Left lung (tissue), 10 donors: ENCODE data around the gene IL20RB. TPM values are rescaled to one million over a fixed set of nuclear protein-coding genes. Genes with fewer than 3 reads are reported as not detected.
"Not testable (repeated sequence)": the region's sequence is repeated elsewhere in the genome, so short reads cannot be mapped to it uniquely, and the experiment has no call there.

Experiments used
- ATAC-seq: fragments of 200-7000 bp; cut with Tn5 transposase; one replicate; pipeline ENCODE4 v1.9.1; 2020; ENCODE audit warnings: moderate library complexity
- DNase-seq, 4 donors: peaks; one replicate each; pipeline ENCODE4 v3.0.0-alpha.2; 2013 to 2020
- H3K27ac ChIP-seq, 2 donors: fragments of 200-600 bp; sonication (generic) in 1 of 2; one replicate each; pipeline versions ENCODE4 v1.5.0 to v1.8.0; 2020 to 2021
- H3K27me3 ChIP-seq, 2 donors: fragments of 200-600 bp; sonication (generic) in 1 of 2; one replicate each; pipeline versions ENCODE4 v1.5.0 to v1.8.0; 2020 to 2021
- H3K36me3 ChIP-seq, 2 donors: fragments of 200-600 bp; sonication (generic) in 1 of 2; one replicate each; pipeline versions ENCODE4 v1.5.0 to v1.8.0; 2020 to 2021
- H3K4me1 ChIP-seq, 2 donors: fragments of 200-600 bp; one replicate each; pipeline ENCODE4 v1.8.0; 2021
- H3K4me3 ChIP-seq, 2 donors: fragments of 200-600 bp; sonication (generic) in 1 of 2; one replicate each; pipeline versions ENCODE4 v1.5.0 to v1.8.0; 2020 to 2021; ENCODE audit warnings: mild to moderate bottlenecking in 1 of 2
- H3K9me3 ChIP-seq, 2 donors: fragments of 200-600 bp; sonication (generic) in 1 of 2; one replicate each; pipeline versions ENCODE4 v1.5.0 to v1.8.0; 2020 to 2021
- intact Hi-C, 2 donors: fragments of 100-400 bp; cut with DNase I; formaldehyde crosslinking; loops; one replicate each; pipeline versions ENCODE4 v1.11.2 to v1.14.2; 2022
- polyA plus RNA-seq, 6 donors: library from polyadenylated mRNA; unstranded; fragments of 120-200 nt; gene quantifications; one replicate each; pipeline ENCODE4 v1.2.1, GENCODE V29; 2013; ENCODE audit not compliant: insufficient read length in 6 of 6
- total RNA-seq, 2 donors: library from RNA; stranded (reverse); fragmentation: NEBNext Ultra II Directional; extraction: Animal tissue kit (Norgen Biotek cat#: 25700); gene quantifications; one replicate each; pipeline ENCODE4 v1.2.1, GENCODE V29; 2021
- TF ChIP-seq, protein P1 (sequence below), 2 donors: fragments of 200-600 bp; sonication (generic) in 1 of 2; IDR thresholded peaks; one replicate each; pipeline versions ENCODE4 v1.5.0 to v1.8.0; 2021; ENCODE audit warnings: antibody characterized with exemption in 2 of 2
- donor health status: DM: no; HTN: yes; CAD: no.
- donor health status: DM: no; HTN: no; CAD: no.

The IL20RB gene
- total and polyA plus RNA-seq, 8 donors, result 0.61 to 1.9 (median 1.0) TPM

- TF ChIP-seq, protein P1, sequence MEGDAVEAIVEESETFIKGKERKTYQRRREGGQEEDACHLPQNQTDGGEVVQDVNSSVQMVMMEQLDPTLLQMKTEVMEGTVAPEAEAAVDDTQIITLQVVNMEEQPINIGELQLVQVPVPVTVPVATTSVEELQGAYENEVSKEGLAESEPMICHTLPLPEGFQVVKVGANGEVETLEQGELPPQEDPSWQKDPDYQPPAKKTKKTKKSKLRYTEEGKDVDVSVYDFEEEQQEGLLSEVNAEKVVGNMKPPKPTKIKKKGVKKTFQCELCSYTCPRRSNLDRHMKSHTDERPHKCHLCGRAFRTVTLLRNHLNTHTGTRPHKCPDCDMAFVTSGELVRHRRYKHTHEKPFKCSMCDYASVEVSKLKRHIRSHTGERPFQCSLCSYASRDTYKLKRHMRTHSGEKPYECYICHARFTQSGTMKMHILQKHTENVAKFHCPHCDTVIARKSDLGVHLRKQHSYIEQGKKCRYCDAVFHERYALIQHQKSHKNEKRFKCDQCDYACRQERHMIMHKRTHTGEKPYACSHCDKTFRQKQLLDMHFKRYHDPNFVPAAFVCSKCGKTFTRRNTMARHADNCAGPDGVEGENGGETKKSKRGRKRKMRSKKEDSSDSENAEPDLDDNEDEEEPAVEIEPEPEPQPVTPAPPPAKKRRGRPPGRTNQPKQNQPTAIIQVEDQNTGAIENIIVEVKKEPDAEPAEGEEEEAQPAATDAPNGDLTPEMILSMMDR (IDR thresholded peaks at IDR 0.05), result no peak
- ATAC-seq (no peak), DNase-seq (no peak)
- intact Hi-C loops, result no loop called here
- H3K36me3 ChIP-seq, result no peaks in the 10 kb centered on the region
- H3K27ac ChIP-seq, result no peak overlapping the region
- no peak overlapping the region for H3K4me3 ChIP-seq
- no peaks in the 10 kb centered on the region for H3K9me3 ChIP-seq
- H3K4me1 ChIP-seq, result peaks cover 5 to 8% of the 10 kb centered on the region in 2 donors
- H3K27me3 ChIP-seq, result no peaks in the 10 kb centered on the region
Measured at GRCh38 chr3:137000039-137000438, 42.3 kb downstream of the IL20RB start.

GRCh38 chr3:137007376-137007775 lies 49.6 kb downstream of the IL20RB start:
- H3K36me3 ChIP-seq, intact Hi-C loops, H3K9me3 ChIP-seq, ATAC-seq, H3K4me1 ChIP-seq, H3K27ac ChIP-seq, H3K4me3 ChIP-seq, DNase-seq, H3K27me3 ChIP-seq: not testable (repeated sequence)

DNA sequence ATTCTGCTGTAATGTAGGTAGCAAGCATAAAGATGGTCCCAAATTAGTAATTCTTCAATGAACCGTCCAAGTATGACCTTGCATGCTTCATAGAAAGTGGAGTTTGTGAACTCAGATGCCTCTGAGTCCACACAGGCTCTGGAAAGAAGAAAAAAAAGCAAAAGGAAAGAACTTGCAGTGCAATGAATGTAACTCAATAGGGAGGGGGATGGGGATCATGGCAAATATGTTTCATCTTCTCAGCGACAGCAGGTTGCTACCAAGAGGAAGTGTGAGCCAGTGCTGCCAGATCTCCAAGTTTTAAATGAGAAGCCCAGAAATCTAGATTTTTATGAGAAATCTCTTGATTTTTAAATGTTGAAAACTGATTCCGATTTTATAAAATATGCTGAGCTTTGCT lies 50.3 kb downstream of the IL20RB start:
- Histone ChIP-seq H3K36me3 (no peaks in the 10 kb centered on the region), H3K4me1 (no peaks in the 10 kb centered on the region), H3K9me3 (no peaks in the 10 kb centered on the region), H3K27ac (no peak overlapping the region), H3K27me3 (no peaks in the 10 kb centered on the region), H3K4me3 (no peak overlapping the region)
- TF ChIP-seq, protein P1 (IDR thresholded peaks at IDR 0.05), result no peak
- ATAC-seq (no peak), DNase-seq (no peak)
- intact Hi-C loops, result no loop called here

DNA sequence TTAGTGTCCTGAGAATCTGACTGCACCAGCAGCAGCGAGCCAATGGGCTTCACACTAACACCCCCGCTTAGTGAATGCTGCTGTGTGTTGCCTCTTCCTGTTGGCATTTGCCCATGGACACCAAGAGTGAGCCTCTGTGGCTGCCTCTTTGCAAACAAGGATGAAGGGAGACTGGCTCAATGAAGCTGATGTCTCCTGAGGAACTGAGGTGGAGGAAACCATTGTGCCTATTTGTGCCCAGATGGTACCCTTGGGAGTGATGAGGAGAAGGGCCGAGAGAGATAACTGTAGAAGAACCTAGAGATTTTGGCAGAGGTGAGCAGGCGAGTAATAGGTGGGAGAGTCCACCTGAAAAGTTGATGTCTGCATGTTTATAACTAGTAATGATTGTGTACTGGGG lies 51.2 kb downstream of the IL20RB start:
- no peak for ATAC-seq
- no peak for DNase-seq
- H3K9me3 ChIP-seq, result no peaks in the 10 kb centered on the region
- H3K4me3 ChIP-seq, result no peak overlapping the region
- intact Hi-C loops, result no loop called here
- no peak overlapping the region for H3K27ac ChIP-seq
- TF ChIP-seq, protein P1 (IDR thresholded peaks at IDR 0.05), result no peak
- H3K36me3 ChIP-seq, result no peaks in the 10 kb centered on the region
- H3K4me1 ChIP-seq, result peaks cover 0 to under 1% of the 10 kb centered on the region in 2 donors
- H3K27me3 ChIP-seq, result no peaks in the 10 kb centered on the region

- no peak for ATAC-seq
- no peaks in the 10 kb centered on the region for H3K36me3 ChIP-seq
- H3K4me1 ChIP-seq, result peaks cover 0 to 7% of the 10 kb centered on the region in 2 donors
- no peaks in the 10 kb centered on the region for H3K9me3 ChIP-seq
- H3K4me3 ChIP-seq, result no peak overlapping the region
- TF ChIP-seq, protein P1 (IDR thresholded peaks at IDR 0.05), result no peak
- DNase-seq, result no peak
- H3K27ac ChIP-seq, result no peak overlapping the region
- no peaks in the 10 kb centered on the region for H3K27me3 ChIP-seq
- intact Hi-C loops, result loop anchor here in 1 of 2 donors (5.0 kb wide), 2 partner anchors 253 to 938 kb away; no protein-coding TSS in a partner anchor
Measured at GRCh38 chr3:137010137-137010536, 52.4 kb downstream of the IL20RB start.

- TF ChIP-seq, protein P1 (IDR thresholded peaks at IDR 0.05), result no peak
- H3K9me3 ChIP-seq, result no peaks in the 10 kb centered on the region
- no peaks in the 10 kb centered on the region for H3K36me3 ChIP-seq
- H3K27me3 ChIP-seq, result no peaks in the 10 kb centered on the region
- intact Hi-C loops, result loop anchor here in 1 of 2 donors (5.0 kb wide), 2 partner anchors 254 to 939 kb away; no protein-coding TSS in a partner anchor
- no peak for ATAC-seq
- no peak for DNase-seq
- H3K4me3 ChIP-seq, result no peak overlapping the region
- peaks cover 0 to 7% of the 10 kb centered on the region in 2 donors for H3K4me1 ChIP-seq
- H3K27ac ChIP-seq, result no peak overlapping the region
Measured at GRCh38 chr3:137011153-137011552, 53.4 kb downstream of the IL20RB start.
